Trophoblast cell (in vitro differentiated cells and primary cell): ENCODE results near the gene TAX1BP3.

Experiments used
- DNase-seq, 2 donors: peaks; one replicate each; pipeline ENCODE4 v3.0.0-alpha.2; 2016
- H2AFZ ChIP-seq: 2 replicates; pipeline ENCODE4 v1.6.1; 2013; ENCODE audit warnings: low read length, moderate library complexity, mild to moderate bottlenecking; ENCODE audit not compliant: insufficient read depth, poor library complexity
- H2AK5ac ChIP-seq: 2 replicates; pipeline ENCODE4 v1.6.1; 2013; ENCODE audit warnings: mild to moderate bottlenecking, low read length
- H2BK120ac ChIP-seq: 2 replicates; pipeline ENCODE4 v1.6.1; 2013; ENCODE audit warnings: low read length, mild to moderate bottlenecking, moderate library complexity; ENCODE audit not compliant: insufficient read depth, poor library complexity
- H2BK12ac ChIP-seq: 2 replicates; pipeline ENCODE4 v1.6.1; 2013; ENCODE audit warnings: mild to moderate bottlenecking, low read length, moderate library complexity
- H2BK5ac ChIP-seq: 2 replicates; pipeline ENCODE4 v1.6.1; 2013; ENCODE audit warnings: low read length, low read depth, moderate library complexity, mild to moderate bottlenecking; ENCODE audit not compliant: poor library complexity
- H3K14ac ChIP-seq: 2 replicates; pipeline ENCODE4 v1.6.1; 2013; ENCODE audit warnings: mild to moderate bottlenecking, low read length
- H3K18ac ChIP-seq: 2 replicates; pipeline ENCODE4 v1.6.1; 2013; ENCODE audit warnings: mild to moderate bottlenecking, low read length
- H3K23ac ChIP-seq: 2 replicates; pipeline ENCODE4 v1.6.1; 2013; ENCODE audit warnings: low read length
- H3K27ac ChIP-seq: 2 replicates; pipeline ENCODE4 v1.5.1; 2013; ENCODE audit warnings: low read depth, mild to moderate bottlenecking, inconsistent platforms, low read length, moderate library complexity
- H3K27me3 ChIP-seq: 2 replicates; pipeline ENCODE4 v1.6.1; 2013; ENCODE audit warnings: inconsistent platforms, mild to moderate bottlenecking, low read length, moderate library complexity; ENCODE audit not compliant: insufficient read depth
- H3K36me3 ChIP-seq, 2 experiments: 1 replicate in 1 of 2; 2 replicates in 1 of 2; pipeline ENCODE4 v1.6.1; 2013; ENCODE audit warnings: low read length in 2 of 2, mild to moderate bottlenecking in 2 of 2, moderate library complexity in 1 of 2; ENCODE audit not compliant: insufficient read depth in 2 of 2, control insufficient read depth in 1 of 2
- H3K4ac ChIP-seq: 2 replicates; pipeline ENCODE4 v1.6.1; 2013; ENCODE audit warnings: low read depth, mild to moderate bottlenecking, low read length, moderate library complexity
- H3K4me1 ChIP-seq, 2 experiments: 1 replicate in 1 of 2; 2 replicates in 1 of 2; pipeline ENCODE4 v1.6.1; 2013; ENCODE audit warnings: low read length in 2 of 2, mild to moderate bottlenecking in 2 of 2, moderate library complexity in 1 of 2; ENCODE audit not compliant: insufficient read depth in 2 of 2, control insufficient read depth in 1 of 2
- H3K4me2 ChIP-seq: 2 replicates; pipeline ENCODE4 v1.6.1; 2013; ENCODE audit warnings: inconsistent platforms, mild to moderate bottlenecking, low read length, moderate library complexity
- H3K4me3 ChIP-seq: 2 replicates; pipeline ENCODE4 v1.5.1; 2013; ENCODE audit warnings: mild to moderate bottlenecking, low read depth, low read length, inconsistent platforms
- H3K79me1 ChIP-seq: one replicate; pipeline ENCODE4 v1.6.1; 2013; ENCODE audit warnings: low read length
- H3K79me2 ChIP-seq: 2 replicates; pipeline ENCODE4 v1.6.1; 2013; ENCODE audit warnings: low read length, mild to moderate bottlenecking; ENCODE audit not compliant: control insufficient read depth, insufficient read depth, poor library complexity
- H3K9ac ChIP-seq: 2 replicates; pipeline ENCODE4 v1.6.1; 2013; ENCODE audit warnings: mild to moderate bottlenecking, low read length
- H3K9me3 ChIP-seq: 2 replicates; pipeline ENCODE4 v1.6.1; 2013; ENCODE audit warnings: low read depth, mild to moderate bottlenecking, control low read depth, inconsistent platforms, low read length; ENCODE audit not compliant: insufficient read depth
- H4K12ac ChIP-seq: 2 replicates; pipeline ENCODE4 v1.6.1; 2013; ENCODE audit warnings: low read depth, mild to moderate bottlenecking, low read length, moderate library complexity
- H4K8ac ChIP-seq: 2 replicates; pipeline ENCODE4 v1.6.1; 2013; ENCODE audit warnings: low read depth, mild to moderate bottlenecking, low read length, moderate library complexity
- H4K91ac ChIP-seq: one replicate; pipeline ENCODE4 v1.6.1; 2013; ENCODE audit warnings: low read depth, mild to moderate bottlenecking, low read length, moderate library complexity
- WGBS: extraction: QIAGEN DNeasy Blood & Tissue Kit; methylation state at CpG from one replicate; pipeline ENCODE4 v1.1.7; 2013; ENCODE audit warnings: missing lambda C conversion rate; ENCODE audit not compliant: insufficient read length, insufficient coverage; ENCODE audit errors: extremely low coverage; 5-methylcytosine and 5-hydroxymethylcytosine counted together

Gene TAX1BP3

GRCh38 chr17:3691617-3692067, 23.3 kb upstream of the TAX1BP3 start:
- H3K9me3 ChIP-seq = peaks cover 5% of the 10 kb centered on the region
- no CpG with 5 or more reads among the region's 16 CpGs for WGBS
- peak overlapping the region; percentile 35 for H3K4me3 ChIP-seq
- peaks cover 0 to 8% of the 10 kb centered on the region in 2 experiments for H3K4me1 ChIP-seq
- no peak overlapping the region for H2BK120ac ChIP-seq
- no peak overlapping the region for H2AFZ ChIP-seq
- no peak overlapping the region for H2BK5ac ChIP-seq
- no peak overlapping the region for H3K23ac ChIP-seq
- DNase-seq = no peak
- H3K4ac ChIP-seq = no peak overlapping the region
- no peaks in the 10 kb centered on the region for H3K79me2 ChIP-seq
- H3K9ac ChIP-seq = no peak overlapping the region
- no peak overlapping the region for H2AK5ac ChIP-seq
- H2BK12ac ChIP-seq = no peak overlapping the region
- no peak overlapping the region for H4K8ac ChIP-seq
- no peak overlapping the region for H3K18ac ChIP-seq
- no peaks in the 10 kb centered on the region for H3K36me3 ChIP-seq
- H3K4me2 ChIP-seq = no peak overlapping the region
- H3K27ac ChIP-seq = no peak overlapping the region
- H4K91ac ChIP-seq = no peak overlapping the region
- peaks cover 20% of the 10 kb centered on the region for H3K27me3 ChIP-seq
- no peaks in the 10 kb centered on the region for H3K79me1 ChIP-seq
- no peak overlapping the region for H3K14ac ChIP-seq
- H4K12ac ChIP-seq = peak overlapping the region; percentile 26

DNA sequence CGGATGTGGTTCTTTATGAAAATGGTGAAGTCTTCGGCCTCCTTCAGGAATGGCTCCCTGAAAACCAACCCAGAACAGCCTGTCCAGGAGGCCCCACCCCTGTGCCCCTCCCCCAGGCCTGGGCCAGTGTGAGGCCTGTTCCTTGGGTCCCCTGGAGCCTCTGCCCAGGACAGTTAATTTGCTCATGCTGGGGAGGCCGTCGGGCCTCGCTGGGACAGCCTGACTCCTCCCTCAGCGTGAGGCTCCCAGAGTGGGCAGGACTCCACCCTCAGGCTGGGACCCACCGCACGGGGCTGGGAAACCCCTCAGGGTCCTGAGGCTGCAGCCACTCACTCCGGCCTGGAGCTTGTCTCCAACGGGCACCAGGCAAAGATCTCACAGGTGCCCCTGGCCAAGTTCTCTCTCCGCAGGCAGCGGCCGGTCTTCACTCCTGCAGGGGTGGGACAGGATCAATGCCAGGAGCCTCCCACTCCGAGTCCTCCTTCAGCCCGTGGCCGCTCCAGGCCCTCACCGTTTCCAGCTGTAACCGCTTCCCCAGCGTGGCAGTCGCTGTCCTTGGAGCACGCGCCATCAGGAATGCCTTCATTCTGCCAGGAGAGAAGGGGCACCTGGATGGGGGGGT, 21.8 kb upstream of the TAX1BP3 start:
- no peak for DNase-seq
- Histone ChIP-seq H3K9ac (no peak overlapping the region), H3K23ac (no peak overlapping the region), H3K27ac (no peak overlapping the region), H3K36me3 (no peaks in the 10 kb centered on the region), H3K4ac (no peak overlapping the region), H3K9me3 (peaks cover 2% of the 10 kb centered on the region), H3K14ac (no peak overlapping the region), H3K79me1 (no peaks in the 10 kb centered on the region), H2BK12ac (no peak overlapping the region), H3K18ac (no peak overlapping the region), H2BK5ac (no peak overlapping the region), H3K4me3 (no peak overlapping the region), H2AK5ac (no peak overlapping the region), H4K8ac (no peak overlapping the region), H2AFZ (no peak overlapping the region), H3K79me2 (no peaks in the 10 kb centered on the region), H3K27me3 (peaks cover 8% of the 10 kb centered on the region), H4K91ac (no peak overlapping the region), H2BK120ac (no peak overlapping the region), H3K4me1 (no peaks in the 10 kb centered on the region), H3K4me2 (no peak overlapping the region), H4K12ac (no peak overlapping the region)
- WGBS = no CpG with 5 or more reads among the region's 22 CpGs

GRCh38 chr17:3689262-3690093, 21.1 kb upstream of the TAX1BP3 start:
- H2BK120ac ChIP-seq = no peak overlapping the region
- H3K79me1 ChIP-seq = no peaks in the 10 kb centered on the region
- WGBS = 100% methylated on average over 9 of the region's 44 CpGs
- no peak overlapping the region for H2BK5ac ChIP-seq
- H3K9me3 ChIP-seq = peaks cover 2% of the 10 kb centered on the region
- no peak for DNase-seq
- no peak overlapping the region for H3K9ac ChIP-seq
- peaks cover under 1% of the 10 kb centered on the region for H3K27me3 ChIP-seq
- no peak overlapping the region for H3K18ac ChIP-seq
- H4K8ac ChIP-seq = no peak overlapping the region
- no peak overlapping the region for H3K14ac ChIP-seq
- no peaks in the 10 kb centered on the region for H3K36me3 ChIP-seq
- H3K27ac ChIP-seq = no peak overlapping the region
- no peak overlapping the region for H2AFZ ChIP-seq
- H3K4me2 ChIP-seq = no peak overlapping the region
- no peak overlapping the region for H3K23ac ChIP-seq
- no peak overlapping the region for H2AK5ac ChIP-seq
- H3K4ac ChIP-seq = no peak overlapping the region
- H4K91ac ChIP-seq = no peak overlapping the region
- no peak overlapping the region for H4K12ac ChIP-seq
- no peaks in the 10 kb centered on the region for H3K4me1 ChIP-seq
- no peak overlapping the region for H3K4me3 ChIP-seq
- H2BK12ac ChIP-seq = no peak overlapping the region
- H3K79me2 ChIP-seq = no peaks in the 10 kb centered on the region

DNA sequence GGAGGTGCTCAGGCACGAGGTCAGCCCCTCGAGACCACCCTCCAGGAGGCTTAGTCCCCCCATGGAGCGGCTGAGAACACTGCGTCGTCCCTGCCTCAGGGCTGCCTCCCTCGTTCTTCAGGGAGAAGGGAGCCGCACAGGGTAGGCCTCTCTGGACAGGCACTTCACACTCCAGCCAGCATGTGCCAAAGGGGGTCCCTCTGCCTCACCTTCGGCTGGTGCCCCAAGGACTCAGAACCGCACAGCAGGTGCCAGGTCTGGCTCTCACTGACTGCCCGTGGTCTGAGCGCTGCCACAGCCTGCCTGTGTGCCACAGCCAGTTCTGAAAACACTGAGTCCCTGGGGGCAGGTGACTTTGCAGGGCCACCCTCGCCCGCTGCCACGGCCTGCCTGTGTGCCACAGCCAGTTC, 20.5 kb upstream of the TAX1BP3 start:
- Histone ChIP-seq H3K79me2 (no peaks in the 10 kb centered on the region), H3K27ac (no peak overlapping the region), H3K4me2 (no peak overlapping the region), H2AFZ (no peak overlapping the region), H3K9ac (no peak overlapping the region), H3K36me3 (no peaks in the 10 kb centered on the region), H2AK5ac (no peak overlapping the region), H3K79me1 (no peaks in the 10 kb centered on the region), H3K23ac (no peak overlapping the region), H3K9me3 (peaks cover 2% of the 10 kb centered on the region), H3K4me1 (no peaks in the 10 kb centered on the region), H4K91ac (no peak overlapping the region), H4K12ac (no peak overlapping the region), H4K8ac (no peak overlapping the region), H3K27me3 (no peaks in the 10 kb centered on the region), H3K14ac (no peak overlapping the region), H3K18ac (no peak overlapping the region), H3K4ac (no peak overlapping the region), H2BK120ac (no peak overlapping the region), H2BK12ac (no peak overlapping the region), H3K4me3 (no peak overlapping the region), H2BK5ac (no peak overlapping the region)
- no peak for DNase-seq
- no CpG with 5 or more reads among the region's 14 CpGs for WGBS
